GM21723 (cell line): ENCODE measurements around the gene SYT7.

Experiments
- ATAC-seq: cut with Tn5 transposase; IDR thresholded peaks from one replicate; pipeline ENCODE4 v1.9.1; 2021; ENCODE audit warnings: mild to moderate bottlenecking, moderate library complexity; ENCODE audit not compliant: unreplicated experiment

The SYT7 gene

GRCh38 chr11:61522881-61523280 is 58.0 kb downstream of the SYT7 start:
- no peak for ATAC-seq

GRCh38 chr11:61518032-61518795 is 62.7 kb downstream of the SYT7 start:
- ATAC-seq, result no peak

GRCh38 chr11:61516675-61517572 is 64.0 kb downstream of the SYT7 start:
- no peak for ATAC-seq

GRCh38 chr11:61516191-61516590 is 64.7 kb downstream of the SYT7 start:
- no peak for ATAC-seq

- ATAC-seq, result no peak
Measured at GRCh38 chr11:61515686-61516085, 65.2 kb downstream of the SYT7 start.

- ATAC-seq, result no peak
Measured at GRCh38 chr11:61514050-61514917, 66.6 kb downstream of the SYT7 start.

GRCh38 chr11:61513143-61513765 is 67.6 kb downstream of the SYT7 start:
- ATAC-seq, result no peak

GRCh38 chr11:61512435-61512834 is 68.4 kb downstream of the SYT7 start:
- no peak for ATAC-seq

- no peak for ATAC-seq
Measured at GRCh38 chr11:61511383-61511782, 69.5 kb downstream of the SYT7 start.

- no peak for ATAC-seq
Measured at GRCh38 chr11:61510974-61511373, 69.9 kb downstream of the SYT7 start.

- ATAC-seq, result no peak
Measured at GRCh38 chr11:61510166-61510919, 70.5 kb downstream of the SYT7 start.

GRCh38 chr11:61509043-61510029 is 71.5 kb downstream of the SYT7 start:
- peak; percentile 78 for ATAC-seq

GRCh38 chr11:61507962-61508861 is 72.7 kb downstream of the SYT7 start, which contains the start of gene LRRC10B:
Gene LRRC10B, plus strand, starts transcription at chr11:61508749. Its CDS starts 250 bp downstream, at chr11:61508999.
- ATAC-seq, result peak; percentile 30

GRCh38 chr11:61507012-61507768 is 73.7 kb downstream of the SYT7 start:
- ATAC-seq, result no peak

GRCh38 chr11:61505640-61506155 is 75.2 kb downstream of the SYT7 start:
- ATAC-seq, result no peak

GRCh38 chr11:61505106-61505505 is 75.8 kb downstream of the SYT7 start:
- ATAC-seq, result no peak
